SK-N-SH treated with all-trans-retinoic acid at 6 μM for 48 hours (cell line): Measurements from ENCODE around the gene SLC36A4.

ENCODE experiments used
- TCF4 ChIP-seq: fragments of 250-450 bp; sonication (Bioruptor Pico); IDR thresholded peaks from 2 replicates; pipeline ENCODE4 v1.8.0; 2021; ENCODE audit warnings: mild to moderate bottlenecking, moderate library complexity, borderline replicate concordance
- ZNF70 ChIP-seq: fragments of 450-650 bp; formaldehyde crosslinking; IDR thresholded peaks from 2 replicates; pipeline ENCODE4 v1.5.0; 2020; ENCODE audit warnings: mild to moderate bottlenecking, moderate library complexity
- TF ChIP-seq, protein P1 (sequence below): fragments of 250-450 bp; sonication (Bioruptor Pico); IDR thresholded peaks from 2 replicates; pipeline ENCODE4 v1.8.0; 2020; ENCODE audit warnings: mild to moderate bottlenecking, moderate library complexity, borderline replicate concordance

DNA sequence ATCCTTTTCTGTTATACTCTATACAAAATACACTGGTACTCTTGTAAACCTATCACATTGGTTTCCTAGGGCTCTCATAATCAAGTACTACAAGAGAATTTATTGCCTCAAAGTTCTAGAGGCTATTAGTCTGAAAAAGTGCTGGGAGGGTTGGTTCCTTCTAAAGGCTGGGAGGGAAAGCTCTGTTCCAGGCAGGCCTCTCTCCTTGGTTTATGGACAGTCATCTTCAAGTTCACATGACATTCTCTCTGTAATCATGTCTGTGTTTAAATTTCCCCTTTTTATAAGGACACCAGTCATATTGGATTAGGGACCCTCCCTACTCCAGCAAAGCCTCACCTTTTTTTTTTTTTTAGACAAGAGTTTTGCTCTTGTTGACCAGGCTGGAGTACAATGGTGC lies 9.1 kb downstream of the SLC36A4 start:
- TF ChIP-seq, protein P1, sequence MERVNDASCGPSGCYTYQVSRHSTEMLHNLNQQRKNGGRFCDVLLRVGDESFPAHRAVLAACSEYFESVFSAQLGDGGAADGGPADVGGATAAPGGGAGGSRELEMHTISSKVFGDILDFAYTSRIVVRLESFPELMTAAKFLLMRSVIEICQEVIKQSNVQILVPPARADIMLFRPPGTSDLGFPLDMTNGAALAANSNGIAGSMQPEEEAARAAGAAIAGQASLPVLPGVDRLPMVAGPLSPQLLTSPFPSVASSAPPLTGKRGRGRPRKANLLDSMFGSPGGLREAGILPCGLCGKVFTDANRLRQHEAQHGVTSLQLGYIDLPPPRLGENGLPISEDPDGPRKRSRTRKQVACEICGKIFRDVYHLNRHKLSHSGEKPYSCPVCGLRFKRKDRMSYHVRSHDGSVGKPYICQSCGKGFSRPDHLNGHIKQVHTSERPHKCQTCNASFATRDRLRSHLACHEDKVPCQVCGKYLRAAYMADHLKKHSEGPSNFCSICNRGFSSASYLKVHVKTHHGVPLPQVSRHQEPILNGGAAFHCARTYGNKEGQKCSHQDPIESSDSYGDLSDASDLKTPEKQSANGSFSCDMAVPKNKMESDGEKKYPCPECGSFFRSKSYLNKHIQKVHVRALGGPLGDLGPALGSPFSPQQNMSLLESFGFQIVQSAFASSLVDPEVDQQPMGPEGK (CRISPR knock-in tag): no peak
- no peak for TF ChIP-seq TCF4
- TF ChIP-seq ZNF70: no peak
